ENCODE measurements around the gene PPP2R2C. TPM values are rescaled to one million over a fixed set of nuclear protein-coding genes. Genes with fewer than 3 reads are reported as not detected.

Gene PPP2R2C
- total and polyA plus RNA-seq, 5 donors from 2014 or later, result not detected

GRCh38 chr4:6408263-6408662 lies 64.2 kb downstream of the PPP2R2C start:
- no peaks in the 10 kb centered on the region for H3K36me3 ChIP-seq (ENCODE audit: control insufficient read depth, insufficient read depth, low read length)
- Mint-ChIP-seq H3K27me3 (peaks cover 24% of the 10 kb centered on the region), H3K4me1 (no peaks in the 10 kb centered on the region), H3K27ac (no peak overlapping the region), H3K36me3 (no peaks in the 10 kb centered on the region), H3K9me3 (peaks cover 0 to 5% (median 2%) of the 10 kb centered on the region in 7 donors), H3K4me3 (no peak overlapping the region)
- no peaks in the 10 kb centered on the region for H3K4me1 ChIP-seq (ENCODE audit: control insufficient read depth, insufficient read depth, low read length, poor library complexity, severe bottlenecking)
- no peak for DNase-seq
- no peaks in the 10 kb centered on the region for H3K27me3 ChIP-seq (ENCODE audit: control insufficient read depth, insufficient read depth, low read length)
- H3K4me3 ChIP-seq (ENCODE audit: low read depth, low read length), result no peak overlapping the region
- no peaks in the 10 kb centered on the region for H3K9me3 ChIP-seq (ENCODE audit: control insufficient read depth in 2 of 2, low read length in 2 of 2)
- no peak overlapping the region for H3K27ac ChIP-seq (ENCODE audit: insufficient read depth, low read length, poor library complexity, severe bottlenecking)
- ATAC-seq (ENCODE audit: low read depth in 2 of 2), result no peak

GRCh38 chr4:6405397-6405706 lies 67.1 kb downstream of the PPP2R2C start:
- Histone ChIP-seq H3K36me3 (ENCODE audit: control insufficient read depth, insufficient read depth, low read length) (no peaks in the 10 kb centered on the region), H3K4me3 (ENCODE audit: low read depth, low read length) (no peak overlapping the region), H3K9me3 (ENCODE audit: control insufficient read depth in 2 of 2, low read length in 2 of 2) (no peaks in the 10 kb centered on the region), H3K4me1 (ENCODE audit: control insufficient read depth, insufficient read depth, low read length, poor library complexity, severe bottlenecking) (no peaks in the 10 kb centered on the region), H3K27me3 (ENCODE audit: control insufficient read depth, insufficient read depth, low read length) (no peaks in the 10 kb centered on the region), H3K27ac (ENCODE audit: insufficient read depth, low read length, poor library complexity, severe bottlenecking) (no peak overlapping the region)
- Mint-ChIP-seq H3K36me3 (no peaks in the 10 kb centered on the region), H3K27me3 (peaks cover 29% of the 10 kb centered on the region), H3K4me1 (no peaks in the 10 kb centered on the region), H3K4me3 (no peak overlapping the region), H3K27ac (no peak overlapping the region), H3K9me3 (peaks cover 0 to 2% (median 0%) of the 10 kb centered on the region in 7 donors)
- no peak for DNase-seq
- no peak for ATAC-seq (ENCODE audit: low read depth in 2 of 2)

GRCh38 chr4:6404611-6405396 lies 67.6 kb downstream of the PPP2R2C start:
- H3K27me3 Mint-ChIP-seq, result peaks cover 34% of the 10 kb centered on the region
- DNase-seq (no peak), ATAC-seq (ENCODE audit: low read depth in 2 of 2) (no peak)
- H3K4me1 Mint-ChIP-seq, result no peaks in the 10 kb centered on the region
- no peaks in the 10 kb centered on the region for H3K36me3 ChIP-seq (ENCODE audit: control insufficient read depth, insufficient read depth, low read length)
- no peaks in the 10 kb centered on the region for H3K27me3 ChIP-seq (ENCODE audit: control insufficient read depth, insufficient read depth, low read length)
- H3K27ac Mint-ChIP-seq, result no peak overlapping the region
- H3K9me3 Mint-ChIP-seq, result peaks cover 0 to 2% (median 0%) of the 10 kb centered on the region in 7 donors
- H3K36me3 Mint-ChIP-seq, result no peaks in the 10 kb centered on the region
- no peak overlapping the region for H3K27ac ChIP-seq (ENCODE audit: insufficient read depth, low read length, poor library complexity, severe bottlenecking)
- no peak overlapping the region for H3K4me3 Mint-ChIP-seq
- no peaks in the 10 kb centered on the region for H3K4me1 ChIP-seq (ENCODE audit: control insufficient read depth, insufficient read depth, low read length, poor library complexity, severe bottlenecking)
- H3K9me3 ChIP-seq (ENCODE audit: control insufficient read depth in 2 of 2, low read length in 2 of 2), result no peaks in the 10 kb centered on the region
- H3K4me3 ChIP-seq (ENCODE audit: low read depth, low read length), result no peak overlapping the region

GRCh38 chr4:6403400-6403685 lies 69.1 kb downstream of the PPP2R2C start:
- Histone ChIP-seq H3K36me3 (ENCODE audit: control insufficient read depth, insufficient read depth, low read length) (no peaks in the 10 kb centered on the region), H3K4me3 (ENCODE audit: low read depth, low read length) (no peak overlapping the region), H3K9me3 (ENCODE audit: control insufficient read depth in 2 of 2, low read length in 2 of 2) (no peaks in the 10 kb centered on the region), H3K4me1 (ENCODE audit: control insufficient read depth, insufficient read depth, low read length, poor library complexity, severe bottlenecking) (no peaks in the 10 kb centered on the region), H3K27me3 (ENCODE audit: control insufficient read depth, insufficient read depth, low read length) (no peaks in the 10 kb centered on the region), H3K27ac (ENCODE audit: insufficient read depth, low read length, poor library complexity, severe bottlenecking) (no peak overlapping the region)
- H3K27me3 Mint-ChIP-seq, result peaks cover 37% of the 10 kb centered on the region
- no peaks in the 10 kb centered on the region for H3K36me3 Mint-ChIP-seq
- no peak overlapping the region for H3K4me3 Mint-ChIP-seq
- H3K27ac Mint-ChIP-seq, result no peak overlapping the region
- no peaks in the 10 kb centered on the region for H3K4me1 Mint-ChIP-seq
- no peak for ATAC-seq (ENCODE audit: low read depth in 2 of 2)
- peaks cover 0 to 2% (median 0%) of the 10 kb centered on the region in 7 donors for H3K9me3 Mint-ChIP-seq
- no peak for DNase-seq

GRCh38 chr4:6402566-6403399 lies 69.6 kb downstream of the PPP2R2C start:
- Histone ChIP-seq H3K36me3 (ENCODE audit: control insufficient read depth, insufficient read depth, low read length) (no peaks in the 10 kb centered on the region), H3K27me3 (ENCODE audit: control insufficient read depth, insufficient read depth, low read length) (no peaks in the 10 kb centered on the region), H3K27ac (ENCODE audit: insufficient read depth, low read length, poor library complexity, severe bottlenecking) (no peak overlapping the region), H3K9me3 (ENCODE audit: control insufficient read depth in 2 of 2, low read length in 2 of 2) (no peaks in the 10 kb centered on the region), H3K4me1 (ENCODE audit: control insufficient read depth, insufficient read depth, low read length, poor library complexity, severe bottlenecking) (no peaks in the 10 kb centered on the region), H3K4me3 (ENCODE audit: low read depth, low read length) (no peak overlapping the region)
- no peaks in the 10 kb centered on the region for H3K36me3 Mint-ChIP-seq
- ATAC-seq (ENCODE audit: low read depth in 2 of 2) (no peak), DNase-seq (no peak)
- H3K27ac Mint-ChIP-seq, result no peak overlapping the region
- H3K4me3 Mint-ChIP-seq, result no peak overlapping the region
- H3K27me3 Mint-ChIP-seq, result peaks cover 39% of the 10 kb centered on the region
- H3K9me3 Mint-ChIP-seq, result peaks cover 0 to 2% (median 0%) of the 10 kb centered on the region in 7 donors
- no peaks in the 10 kb centered on the region for H3K4me1 Mint-ChIP-seq

GRCh38 chr4:6401797-6402196 lies 70.6 kb downstream of the PPP2R2C start:
- H3K27ac Mint-ChIP-seq, result no peak overlapping the region
- H3K4me1 Mint-ChIP-seq, result no peaks in the 10 kb centered on the region
- H3K27ac ChIP-seq (ENCODE audit: insufficient read depth, low read length, poor library complexity, severe bottlenecking), result no peak overlapping the region
- H3K4me3 ChIP-seq (ENCODE audit: low read depth, low read length), result no peak overlapping the region
- peaks cover 45% of the 10 kb centered on the region for H3K27me3 Mint-ChIP-seq
- H3K27me3 ChIP-seq (ENCODE audit: control insufficient read depth, insufficient read depth, low read length), result no peaks in the 10 kb centered on the region
- no peaks in the 10 kb centered on the region for H3K36me3 Mint-ChIP-seq
- H3K9me3 Mint-ChIP-seq, result peaks cover 0 to 2% (median 0%) of the 10 kb centered on the region in 7 donors
- ATAC-seq (ENCODE audit: low read depth in 2 of 2) (no peak), DNase-seq (no peak)
- no peaks in the 10 kb centered on the region for H3K4me1 ChIP-seq (ENCODE audit: control insufficient read depth, insufficient read depth, low read length, poor library complexity, severe bottlenecking)
- no peaks in the 10 kb centered on the region for H3K9me3 ChIP-seq (ENCODE audit: control insufficient read depth in 2 of 2, low read length in 2 of 2)
- H3K36me3 ChIP-seq (ENCODE audit: control insufficient read depth, insufficient read depth, low read length), result no peaks in the 10 kb centered on the region
- no peak overlapping the region for H3K4me3 Mint-ChIP-seq

GRCh38 chr4:6396696-6397236 lies 75.6 kb downstream of the PPP2R2C start:
- ATAC-seq (ENCODE audit: low read depth in 2 of 2), result no peak

More at GRCh38 chr4:6396696-6397236, 75.6 kb downstream of the PPP2R2C start:
- Histone ChIP-seq H3K27me3 (ENCODE audit: control insufficient read depth, insufficient read depth, low read length) (no peaks in the 10 kb centered on the region), H3K4me1 (ENCODE audit: control insufficient read depth, insufficient read depth, low read length, poor library complexity, severe bottlenecking) (no peaks in the 10 kb centered on the region), H3K27ac (ENCODE audit: insufficient read depth, low read length, poor library complexity, severe bottlenecking) (no peak overlapping the region), H3K9me3 (ENCODE audit: control insufficient read depth in 2 of 2, low read length in 2 of 2) (no peaks in the 10 kb centered on the region), H3K4me3 (ENCODE audit: low read depth, low read length) (no peak overlapping the region), H3K36me3 (ENCODE audit: control insufficient read depth, insufficient read depth, low read length) (no peaks in the 10 kb centered on the region)
- H3K27ac Mint-ChIP-seq, result no peak overlapping the region
- no peak overlapping the region for H3K4me3 Mint-ChIP-seq
- peaks cover 0 to 3% (median 0%) of the 10 kb centered on the region in 4 donors for H3K4me1 Mint-ChIP-seq
- no peaks in the 10 kb centered on the region for H3K36me3 Mint-ChIP-seq
- H3K27me3 Mint-ChIP-seq, result peaks cover 31% of the 10 kb centered on the region
- H3K9me3 Mint-ChIP-seq, result no peaks in the 10 kb centered on the region
- no peak for DNase-seq
